Subcutaneous adipose tissue (tissue), 4 donors: ENCODE measurements around the gene ZNF286A. TPM values are rescaled to one million over a fixed set of nuclear protein-coding genes. Genes with fewer than 3 reads are reported as not detected.
"Not testable (repeated sequence)": the region's sequence is repeated elsewhere in the genome, so short reads cannot be mapped to it uniquely, and the experiment has no call there.

Experiments used
- CTCF ChIP-seq: fragments of 450-650 bp; IDR thresholded peaks from one replicate; pipeline ENCODE4 v1.5.1; 2016; ENCODE audit warnings: low read depth, mild to moderate bottlenecking, control low read depth, antibody characterized with exemption, moderate library complexity
- total RNA-seq, 4 donors: library from RNA; depleted of rRNA; stranded (reverse); fragments of >200 nt; gene quantifications; one replicate each; pipeline ENCODE4 v1.1.0, GENCODE V29; 2016

The ZNF286A gene
- total RNA-seq, 4 donors from 2014 or later = 6.4 to 16.0 (median 12.2) TPM

GRCh38 chr17:15683824-15684478 is 15.6 kb upstream of the ZNF286A start, which contains the start of gene TRIM16:
TRIM16 (minus strand) TSS chr17:15684311; CDS start chr17:15651609, 32,702 bp downstream.
- TF ChIP-seq CTCF = not testable (repeated sequence)

GRCh38 chr17:15731900-15732299 is 32.3 kb downstream of the ZNF286A start, which contains the start of gene TBC1D26:
TBC1D26 (plus strand) TSS chr17:15732283; CDS start chr17:15735349, 3,066 bp downstream.
- not testable (repeated sequence) for TF ChIP-seq CTCF

DNA sequence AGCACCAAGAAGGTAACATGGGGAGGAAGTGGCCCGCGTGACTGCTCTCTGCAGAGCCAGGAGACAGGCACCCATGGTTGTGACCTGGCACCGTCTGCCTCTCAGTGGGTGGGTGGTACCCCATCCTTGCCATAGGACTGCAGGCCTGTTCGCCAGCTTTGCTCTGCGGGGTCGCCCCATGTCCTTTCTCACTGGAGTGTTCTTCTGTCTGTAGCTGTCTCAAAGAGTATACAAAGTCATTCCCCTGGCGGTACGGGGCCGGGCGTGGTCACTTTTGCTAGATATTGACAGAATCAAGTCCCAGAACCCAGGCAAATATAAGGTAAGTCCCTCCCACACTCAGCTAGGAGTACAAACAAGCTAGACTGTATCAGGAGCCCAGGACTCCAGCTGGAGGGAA is 38.5 kb downstream of the ZNF286A start:
- TF ChIP-seq CTCF = no peak

DNA sequence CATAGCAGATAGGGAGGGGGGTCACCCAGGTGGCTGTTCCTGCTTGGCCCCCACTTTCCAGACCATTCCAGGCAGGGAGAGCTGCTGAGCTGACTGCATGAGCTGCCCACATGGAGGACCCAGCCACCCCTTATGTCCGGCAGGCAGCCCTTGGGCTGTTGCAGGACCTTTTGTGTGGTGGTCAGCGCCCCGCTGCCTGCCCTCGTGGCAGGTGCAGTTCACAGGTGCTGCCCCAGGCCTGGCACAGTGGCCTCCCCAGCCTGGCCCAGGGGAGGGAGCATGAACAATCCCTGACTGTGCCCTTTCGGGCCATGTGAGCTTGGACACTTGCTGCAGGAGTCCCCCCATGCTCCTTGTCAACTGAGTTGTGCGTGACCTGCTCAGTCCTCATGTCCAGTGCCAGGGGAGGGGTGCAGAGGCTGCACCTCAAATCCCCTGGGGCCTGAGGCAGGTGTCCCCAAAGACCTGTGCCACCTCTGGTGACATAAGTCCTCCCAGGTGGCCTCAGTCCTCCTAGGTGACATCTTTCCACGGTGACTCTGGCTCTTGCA is 41.1 kb downstream of the ZNF286A start:
- TF ChIP-seq CTCF = no peak

GRCh38 chr17:15741624-15742023 is 42.1 kb downstream of the ZNF286A start:
- no peak for TF ChIP-seq CTCF

DNA sequence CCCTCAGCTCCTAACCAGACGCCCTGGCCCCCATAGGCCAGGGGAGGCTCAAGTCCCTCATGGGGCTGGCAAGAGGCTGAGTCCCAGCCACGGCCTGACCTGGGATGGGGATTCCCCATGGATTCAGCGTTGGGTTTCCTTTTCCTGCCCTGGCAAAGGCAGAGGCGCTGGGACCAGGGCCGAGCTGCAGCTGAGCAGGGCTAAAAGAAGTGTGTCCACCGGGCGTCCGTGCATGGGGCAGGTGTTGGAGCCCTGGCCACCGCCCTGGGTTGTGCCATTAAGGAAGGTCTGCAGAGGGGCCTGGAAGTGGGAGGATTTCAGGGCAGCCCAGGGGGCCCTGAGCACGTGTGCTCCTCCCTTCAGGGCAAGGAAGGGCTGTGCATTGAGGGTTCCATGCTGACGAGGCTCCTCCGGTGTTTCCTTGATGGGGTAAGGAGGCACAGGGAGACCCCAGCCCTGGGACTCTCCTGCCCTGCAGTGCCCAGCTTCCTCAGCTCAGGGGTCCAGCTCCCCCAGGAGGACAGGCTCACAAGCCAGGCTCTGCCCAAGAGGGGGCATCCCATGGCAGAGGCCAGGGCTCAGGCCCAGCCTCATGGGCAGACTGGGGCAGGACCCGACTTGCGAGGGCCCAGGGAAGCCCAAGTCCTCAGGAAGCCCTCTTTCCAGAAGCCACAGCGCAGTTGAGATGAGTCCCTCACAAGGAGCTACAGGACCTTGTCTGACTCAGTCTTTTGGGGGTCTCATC is 42.7 kb downstream of the ZNF286A start:
- TF ChIP-seq CTCF = no peak

GRCh38 chr17:15742921-15743320 is 43.4 kb downstream of the ZNF286A start:
- no peak for TF ChIP-seq CTCF
